PC-9 (cell line): ENCODE measurements around the gene RRP7A. TPM values are rescaled to one million over a fixed set of nuclear protein-coding genes. Genes with fewer than 3 reads are reported as not detected.

Experiments used
- BruUV-seq: library from RNA; stranded (reverse); fragments of 400-500 nt; replicated peaks from 2 replicates; lab custom pipeline; 2021; lab: Mats Ljungman, UMichigan
- CTCF ChIA-PET: fragments of 300-600 bp; sonication (Branson Sonifier 250); formaldehyde crosslinking; loops from one replicate; lab custom pipeline; 2022; ENCODE audit warnings: antibody characterized with exemption; lab: Charles Lee
- POLR2A ChIA-PET: fragments of 300-600 bp; sonication (Branson Sonifier 250); formaldehyde crosslinking; loops from one replicate; lab custom pipeline; 2022; ENCODE audit warnings: antibody characterized with exemption; ENCODE audit not compliant: unreplicated experiment; lab: Charles Lee
- DNase-seq, 2 experiments: peaks; one replicate each; pipeline versions ENCODE4 v3.0.0 to v3.0.0-alpha.2; 2015 to 2022; ENCODE audit warnings: mixed read lengths in 1 of 2
- H2AFZ ChIP-seq: fragments of 200-600 bp; sonication (generic); 2 replicates; pipeline ENCODE4 v1.8.1; 2017; ENCODE audit warnings: antibody characterized with exemption
- H3F3A ChIP-seq: fragments of 200-600 bp; sonication (generic); 2 replicates; pipeline ENCODE4 v1.8.1; 2017; ENCODE audit warnings: antibody characterized with exemption, mild to moderate bottlenecking, low read depth; ENCODE audit not compliant: insufficient read depth
- H3K27ac ChIP-seq: fragments of 200-600 bp; sonication (generic); 2 replicates; pipeline ENCODE4 v1.6.1; 2016; ENCODE audit warnings: mixed run types
- H3K27me3 ChIP-seq: fragments of 200-600 bp; sonication (generic); 2 replicates; pipeline ENCODE4 v1.6.1; 2016; ENCODE audit warnings: low read depth, mixed run types; ENCODE audit not compliant: insufficient read depth
- H3K36me3 ChIP-seq: fragments of 200-600 bp; sonication (generic); 2 replicates; pipeline ENCODE4 v1.6.1; 2016; ENCODE audit warnings: low read depth, mixed run types
- H3K4me1 ChIP-seq: fragments of 200-600 bp; sonication (generic); replicated peaks from 2 replicates; pipeline ENCODE4 v1.6.1; 2016; ENCODE audit warnings: mixed run types; ENCODE audit not compliant: insufficient read depth
- H3K4me2 ChIP-seq: fragments of 200-600 bp; sonication (generic); 2 replicates; pipeline ENCODE4 v1.6.1; 2017; ENCODE audit warnings: mixed run types
- H3K4me3 ChIP-seq: fragments of 200-600 bp; sonication (generic); 2 replicates; pipeline ENCODE4 v1.6.1; 2016; ENCODE audit warnings: mixed run types
- H3K79me2 ChIP-seq: fragments of 200-600 bp; sonication (generic); 2 replicates; pipeline ENCODE4 v1.6.1; 2017; ENCODE audit warnings: low read depth, mixed run types
- H3K9me2 ChIP-seq: fragments of 200-600 bp; sonication (generic); 2 replicates; pipeline ENCODE4 v1.8.1; 2017; ENCODE audit warnings: mild to moderate bottlenecking; ENCODE audit not compliant: insufficient read depth
- H3K9me3 ChIP-seq: fragments of 200-600 bp; sonication (generic); 2 replicates; pipeline ENCODE4 v1.8.1; 2016; ENCODE audit warnings: low read depth; ENCODE audit not compliant: insufficient read depth
- H4K20me1 ChIP-seq: fragments of 200-600 bp; sonication (generic); 2 replicates; pipeline ENCODE4 v1.8.1; 2017; ENCODE audit not compliant: insufficient read depth
- CTCF ChIP-seq: fragments of 200-600 bp; sonication (generic); conservative IDR thresholded peaks from 2 replicates; pipeline ENCODE4 v1.6.1; 2017; ENCODE audit warnings: mixed run types, antibody characterized with exemption, mild to moderate bottlenecking, moderate library complexity
- EZH2 ChIP-seq: fragments of 200-600 bp; sonication (generic); IDR thresholded peaks from 2 replicates; pipeline ENCODE4 v1.8.0; 2017; ENCODE audit warnings: antibody characterized with exemption, low read depth
- intact Hi-C: fragments of 100-400 bp; cut with micrococcal nuclease; formaldehyde crosslinking; loops from one replicate; pipeline ENCODE4 v1.10.0; 2022; ENCODE audit not compliant: unreplicated experiment
- total RNA-seq: library from RNA; stranded (reverse); gene quantifications from 2 replicates; pipeline ENCODE4 v1.2.3, GENCODE V29; 2021

The RRP7A gene
- total RNA-seq, 1 experiment from 2014 or later, result 56.6 TPM

- no peak overlapping the region for H3K4me3 ChIP-seq
- no TSS peak for BruUV-seq
- H3K79me2 ChIP-seq, result no peaks in the 10 kb centered on the region
- TF ChIP-seq CTCF (peak; percentile 86), EZH2 (no peak)
- CTCF ChIA-PET, result interaction anchor here (0.6 to 0.9 kb wide), 3 partner anchors 16 to 795 kb away, joined by 3 to 4 read pairs (median 4); no protein-coding TSS in a partner anchor
- no peak overlapping the region for H3K4me2 ChIP-seq
- no peaks in the 10 kb centered on the region for H3K36me3 ChIP-seq
- intact Hi-C loops, result no loop called here
- no peaks in the 10 kb centered on the region for H3K4me1 ChIP-seq
- POLR2A ChIA-PET, result no interaction called here
- H3K27ac ChIP-seq, result no peak overlapping the region
- no peaks in the 10 kb centered on the region for H3K9me2 ChIP-seq
- H3K9me3 ChIP-seq, result no peaks in the 10 kb centered on the region
- no peaks in the 10 kb centered on the region for H3F3A ChIP-seq
- H4K20me1 ChIP-seq, result no peaks in the 10 kb centered on the region
- peaks cover 1% of the 10 kb centered on the region; the same call in 1 of the 2 replicates for H3K27me3 ChIP-seq
- DNase-seq, result peak; percentile 22 to 64
- H2AFZ ChIP-seq, result no peak overlapping the region
Measured at GRCh38 chr22:42473484-42474193, 46.0 kb downstream of the RRP7A start.

DNA sequence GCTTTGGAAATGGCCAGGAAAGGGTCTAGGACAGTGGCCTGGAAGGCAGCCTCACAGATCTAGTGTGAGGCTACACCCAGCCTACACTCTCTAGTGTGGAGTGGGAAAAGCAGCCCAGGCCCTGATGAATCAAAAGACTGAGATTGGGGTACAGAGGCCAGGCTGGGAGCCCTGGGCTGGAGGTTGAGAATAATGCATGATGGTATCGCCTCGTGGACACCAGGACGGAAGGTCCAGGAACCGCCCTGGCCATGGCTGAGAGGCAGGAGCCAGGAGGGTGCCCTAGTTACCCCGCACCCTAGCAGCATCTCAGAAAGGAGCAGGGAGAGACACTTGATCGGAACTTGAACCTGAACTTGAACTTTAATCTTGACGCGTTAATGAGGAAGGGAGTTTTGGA, 46.9 kb downstream of the RRP7A start:
- H3K27me3 ChIP-seq, result peaks cover 11% of the 10 kb centered on the region; the same call in 1 of the 2 replicates
- no peaks in the 10 kb centered on the region for H3K4me1 ChIP-seq
- TF ChIP-seq CTCF, result no peak
- TF ChIP-seq EZH2, result no peak
- H3K79me2 ChIP-seq, result no peaks in the 10 kb centered on the region
- intact Hi-C loops, result no loop called here
- no peak overlapping the region for H3K4me2 ChIP-seq
- no peaks in the 10 kb centered on the region for H3K9me2 ChIP-seq
- no TSS peak for BruUV-seq
- ChIA-PET POLR2A (no interaction called here), CTCF (interaction anchor here (0.6 kb wide), 1 partner anchor 506 kb away, joined by 3 read pairs; no protein-coding TSS in a partner anchor)
- H3F3A ChIP-seq, result no peaks in the 10 kb centered on the region
- H3K4me3 ChIP-seq, result no peak overlapping the region
- no peaks in the 10 kb centered on the region for H3K9me3 ChIP-seq
- no peak overlapping the region for H3K27ac ChIP-seq
- no peaks in the 10 kb centered on the region for H4K20me1 ChIP-seq
- DNase-seq, result no peak
- no peak overlapping the region for H2AFZ ChIP-seq
- H3K36me3 ChIP-seq, result no peaks in the 10 kb centered on the region

DNA sequence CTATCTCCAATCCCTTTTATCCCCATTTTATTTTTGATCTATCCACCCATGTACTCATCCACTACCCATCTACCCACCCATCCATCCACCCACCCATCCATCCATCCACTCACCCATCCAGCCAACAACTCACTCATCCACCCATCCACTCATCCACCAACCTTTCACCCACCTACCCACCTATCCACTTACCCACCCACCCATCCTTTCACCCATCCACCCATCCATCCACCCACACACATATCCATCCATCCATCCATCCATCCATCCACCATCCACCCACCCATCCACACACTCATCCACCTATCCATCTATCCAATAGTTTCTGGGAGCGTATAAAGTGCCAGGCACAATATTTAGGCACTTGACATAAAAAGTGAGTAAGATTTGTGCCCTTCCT, 48.2 kb downstream of the RRP7A start:
- H3K9me3 ChIP-seq, result no peaks in the 10 kb centered on the region
- no peaks in the 10 kb centered on the region for H3K36me3 ChIP-seq
- peaks cover 11% of the 10 kb centered on the region; the same call in 1 of the 2 replicates for H3K27me3 ChIP-seq
- intact Hi-C loops, result no loop called here
- no peaks in the 10 kb centered on the region for H3K9me2 ChIP-seq
- BruUV-seq, result no TSS peak
- TF ChIP-seq EZH2 (no peak), CTCF (no peak)
- H3F3A ChIP-seq, result no peaks in the 10 kb centered on the region
- no peak overlapping the region for H3K27ac ChIP-seq
- no peak overlapping the region for H3K4me2 ChIP-seq
- H2AFZ ChIP-seq, result no peak overlapping the region
- no peaks in the 10 kb centered on the region for H3K79me2 ChIP-seq
- CTCF ChIA-PET, result interaction anchor here (0.6 kb wide), 1 partner anchor 434 kb away, joined by 5 read pairs; no protein-coding TSS in a partner anchor
- H3K4me1 ChIP-seq, result no peaks in the 10 kb centered on the region
- H3K4me3 ChIP-seq, result no peak overlapping the region
- no peaks in the 10 kb centered on the region for H4K20me1 ChIP-seq
- no peak for DNase-seq
- POLR2A ChIA-PET, result no interaction called here
